ENCODE measurements around the gene TOM1L2.

DNA sequence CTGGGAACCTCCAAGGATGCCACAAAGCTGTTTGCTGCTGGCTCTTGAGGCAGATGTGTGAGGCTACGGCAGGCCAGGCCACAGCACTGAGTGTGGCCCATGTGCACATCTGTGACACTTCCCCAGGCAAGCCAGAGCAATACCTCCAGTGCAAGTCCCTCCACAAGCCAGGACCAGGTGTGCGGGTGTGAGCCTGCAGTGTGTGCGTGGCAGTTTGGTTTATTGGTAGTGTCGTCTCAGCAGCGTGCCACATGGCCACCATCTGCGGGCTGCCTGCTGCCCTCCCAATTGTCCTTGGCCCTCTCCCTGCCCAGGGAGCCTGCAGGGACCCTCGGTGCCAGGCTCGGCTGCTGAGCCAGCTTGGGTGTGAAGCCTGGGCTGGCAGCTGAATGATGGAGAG, 125.6 kb downstream of the TOM1L2 start:
- TF ChIP-seq, protein P1, sequence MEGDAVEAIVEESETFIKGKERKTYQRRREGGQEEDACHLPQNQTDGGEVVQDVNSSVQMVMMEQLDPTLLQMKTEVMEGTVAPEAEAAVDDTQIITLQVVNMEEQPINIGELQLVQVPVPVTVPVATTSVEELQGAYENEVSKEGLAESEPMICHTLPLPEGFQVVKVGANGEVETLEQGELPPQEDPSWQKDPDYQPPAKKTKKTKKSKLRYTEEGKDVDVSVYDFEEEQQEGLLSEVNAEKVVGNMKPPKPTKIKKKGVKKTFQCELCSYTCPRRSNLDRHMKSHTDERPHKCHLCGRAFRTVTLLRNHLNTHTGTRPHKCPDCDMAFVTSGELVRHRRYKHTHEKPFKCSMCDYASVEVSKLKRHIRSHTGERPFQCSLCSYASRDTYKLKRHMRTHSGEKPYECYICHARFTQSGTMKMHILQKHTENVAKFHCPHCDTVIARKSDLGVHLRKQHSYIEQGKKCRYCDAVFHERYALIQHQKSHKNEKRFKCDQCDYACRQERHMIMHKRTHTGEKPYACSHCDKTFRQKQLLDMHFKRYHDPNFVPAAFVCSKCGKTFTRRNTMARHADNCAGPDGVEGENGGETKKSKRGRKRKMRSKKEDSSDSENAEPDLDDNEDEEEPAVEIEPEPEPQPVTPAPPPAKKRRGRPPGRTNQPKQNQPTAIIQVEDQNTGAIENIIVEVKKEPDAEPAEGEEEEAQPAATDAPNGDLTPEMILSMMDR (IDR thresholded peaks at IDR 0.05) = no peak
- TF ChIP-seq POLR2A (IDR thresholded peaks at IDR 0.05) = no peak

All from breast epithelium (tissue), 3 donors.